GM12878 (cell line): Measurements from ENCODE around the gene LARGE1. TPM values are rescaled to one million over a fixed set of nuclear protein-coding genes. Genes with fewer than 3 reads are reported as not detected.

Source experiments
- ATAC-seq: fragments of 200-7000 bp; cut with Tn5 transposase; 3 replicates; pipeline ENCODE4 v1.9.1; 2020; ENCODE audit warnings: mild to moderate bottlenecking, moderate library complexity
- BruUV-seq: library from RNA; stranded (reverse); fragments of 400-500 nt; replicated peaks from 2 replicates; lab custom pipeline; 2021; lab: Mats Ljungman, UMichigan
- CTCF ChIA-PET: fragments of 300-600 bp; sonication (Branson Sonifier 250); formaldehyde crosslinking; extraction: SDS; loops from one replicate; lab custom pipeline; 2021; ENCODE audit warnings: inconsistent platforms; lab: Yijun Ruan, JAX
- POLR2A ChIA-PET: fragments of 350-600 bp; formaldehyde crosslinking; extraction: SDS; loops from one replicate; lab custom pipeline; 2021; ENCODE audit warnings: inconsistent platforms; lab: Charles Lee
- RAD21 ChIA-PET: fragments of 300-600 bp; sonication (Branson Sonifier 250); formaldehyde crosslinking; loops from one replicate; lab custom pipeline; 2023; ENCODE audit warnings: antibody characterized with exemption; ENCODE audit not compliant: unreplicated experiment; lab: Charles Lee
- SMC1A ChIA-PET: fragments of 300-600 bp; sonication (Branson Sonifier 250); formaldehyde crosslinking; loops from one replicate; lab custom pipeline; 2023; ENCODE audit not compliant: unreplicated experiment, uncharacterized antibody; lab: Charles Lee
- DNase-seq: peaks from one replicate; pipeline ENCODE4 v3.0.0-alpha.2; 2011; ENCODE audit warnings: low read depth, low spot score
- FAIRE-seq: peaks from 3 replicates; lab custom pipeline; 2011; peaks lifted over from hg19 to GRCh38; lab: Jason Lieb, UNC
- H2AFZ ChIP-seq: 2 replicates; pipeline ENCODE4 v1.6.0; 2011; ENCODE audit warnings: low read depth, low read length, control low read depth; ENCODE audit not compliant: control insufficient read depth
- H3K27ac ChIP-seq: 2 replicates; pipeline ENCODE4 v1.5.1; 2011; ENCODE audit warnings: control low read depth; ENCODE audit not compliant: control insufficient read depth, insufficient read depth
- H3K27me3 ChIP-seq, 2 experiments: replicated peaks in 1 of 2; 2 replicates each; pipeline versions ENCODE4 v1.6.0 to v1.6.1; 2011; ENCODE audit warnings: low read length in 1 of 2; ENCODE audit not compliant: control insufficient read depth in 2 of 2, insufficient read depth in 2 of 2
- H3K36me3 ChIP-seq, 2 experiments: 2 replicates each; pipeline ENCODE4 v1.5.1; 2011; ENCODE audit warnings: low read length in 1 of 2; ENCODE audit not compliant: control insufficient read depth in 2 of 2, insufficient read depth in 2 of 2
- H3K4me1 ChIP-seq: 2 replicates; pipeline ENCODE4 v1.6.1; 2011; ENCODE audit warnings: mild to moderate bottlenecking, low read length, moderate library complexity, mixed read lengths; ENCODE audit not compliant: control insufficient read depth, insufficient read depth
- H3K4me2 ChIP-seq: 2 replicates; pipeline ENCODE4 v1.6.0; 2011; ENCODE audit warnings: control low read depth; ENCODE audit not compliant: control insufficient read depth, insufficient read depth
- H3K4me3 ChIP-seq: fragments of 200-600 bp; sonication (generic); 2 replicates; pipeline ENCODE4 v1.5.1; 2016
- H3K79me2 ChIP-seq: 2 replicates; pipeline ENCODE4 v1.6.0; 2011; ENCODE audit warnings: low read length; ENCODE audit not compliant: control insufficient read depth, insufficient read depth
- H3K9ac ChIP-seq: 2 replicates; pipeline ENCODE4 v1.8.0; 2011; ENCODE audit warnings: low read length, control low read depth, mixed read lengths; ENCODE audit not compliant: control insufficient read depth, insufficient read depth
- H3K9me3 ChIP-seq: replicated peaks from 3 replicates; pipeline ENCODE4 v1.5.1; 2011; ENCODE audit warnings: mild to moderate bottlenecking, low read length; ENCODE audit not compliant: control insufficient read depth, insufficient read depth
- H4K20me1 ChIP-seq: 2 replicates; pipeline ENCODE4 v1.6.0; 2011; ENCODE audit not compliant: control insufficient read depth, insufficient read depth
- KAT2A ChIP-seq: conservative IDR thresholded peaks from 2 replicates; pipeline ENCODE4 v1.6.1; 2011; ENCODE audit warnings: low read depth, low read length; ENCODE audit not compliant: control insufficient read depth
- SRF ChIP-seq, 2 experiments: IDR thresholded peaks; 2 replicates each; pipeline ENCODE4 v1.6.1; 2011; ENCODE audit warnings: low read depth in 2 of 2, low read length in 2 of 2, mild to moderate bottlenecking in 1 of 2, moderate library complexity in 1 of 2
- WGBS: methylation state at CpG from one replicate; pipeline ENCODE4 v1.1.6; 2016; ENCODE audit warnings: low lambda C conversion rate; ENCODE audit not compliant: insufficient replicate concordance, insufficient coverage; ENCODE audit errors: missing lambda C conversion rate; 5-methylcytosine and 5-hydroxymethylcytosine counted together
- in situ Hi-C: fragments of 300-500 bp; cut with MboI; formaldehyde crosslinking; loops from 9 replicates; pipeline ENCODE4 v1.14.3; 2018; ENCODE audit warnings: mixed read lengths
- intact Hi-C: fragments of 100-400 bp; cut with micrococcal nuclease; formaldehyde crosslinking; loops from one replicate; pipeline ENCODE4 v1.14.2; 2022; ENCODE audit not compliant: unreplicated experiment
- polyA plus RNA-seq, 11 experiments: library from polyadenylated mRNA; depleted of rRNA in 4 of 11; unstranded in 6 of 11; stranded (reverse) in 5 of 11; fragments of >200 nt; fragmentation: Nextera tagmentation in 4 of 11; fragmentation: Illumina TruSeq in 1 of 11; extraction: Ambion mirVana in 4 of 11; extraction: Trizol in 1 of 11; gene quantifications; 1 replicate in 1 of 11; 2 replicates in 10 of 11; pipeline versions ENCODE4 v1.2.1 to v1.2.3, GENCODE V29; 2011 to 2016; ENCODE audit warnings: inconsistent platforms in 2 of 11, missing spikeins in 2 of 11, low read depth in 1 of 11
- total RNA-seq, 4 experiments: library from RNA; depleted of rRNA in 3 of 4; stranded (reverse); fragments of >200 nt in 3 of 4; fragmentation: Illumina TruSeq in 1 of 4; extraction: Trizol in 1 of 4; gene quantifications; 2 replicates each; pipeline versions ENCODE4 v1.2.1 to v1.2.3, GENCODE V29; 2013 to 2021

LARGE1 gene
- total and polyA plus RNA-seq, 10 of the 15 experiments (the other 5 are each of a cell fraction or from before 2014, with no cell fraction given) = 3.2 to 41.4 (median 17.3) TPM

DNA sequence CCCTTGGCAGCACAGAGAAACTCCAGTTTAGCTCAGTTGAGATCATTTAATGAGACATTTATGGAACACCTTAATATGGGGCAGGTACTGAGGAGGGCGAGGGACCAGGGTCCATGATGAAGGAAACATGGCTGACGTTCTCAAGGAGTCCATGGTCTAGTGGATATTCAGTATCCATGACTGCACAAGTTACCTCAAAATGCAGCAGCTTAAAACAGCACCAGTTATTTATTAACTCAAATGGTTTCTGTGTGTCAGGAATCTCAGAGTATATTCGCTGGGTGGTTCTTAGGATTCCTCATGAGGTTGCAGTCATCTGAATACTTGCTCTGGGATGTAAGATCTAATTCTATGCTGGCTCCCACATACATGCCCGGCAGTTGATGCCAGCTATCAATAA, 346.8 kb downstream of the LARGE1 start:
- FAIRE-seq = no peak
- peak; percentile 33 for ATAC-seq
- POLR2A ChIA-PET = interaction anchor here (0.8 kb wide), 1 partner anchor 316 kb away, joined by 3 read pairs; no protein-coding TSS in a partner anchor
- H3K4me1 ChIP-seq = peaks cover 20% of the 10 kb centered on the region
- H3K4me3 ChIP-seq = no peak overlapping the region
- H3K79me2 ChIP-seq = no peaks in the 10 kb centered on the region; the same call in 1 of the 2 replicates
- no peak overlapping the region for H3K9ac ChIP-seq
- intact Hi-C loops = no loop called here
- CTCF ChIA-PET = interaction anchor here (1.0 to 1.4 kb wide), 3 partner anchors 54 to 272 kb away, joined by 3 to 7 read pairs (median 4); no protein-coding TSS in a partner anchor
- no TSS peak for BruUV-seq
- H3K36me3 ChIP-seq = no peaks in the 10 kb centered on the region
- 24% methylated on average over 4 of the region's 4 CpGs for WGBS
- H3K4me2 ChIP-seq = no peak overlapping the region
- SMC1A ChIA-PET = interaction anchor here (0.6 to 6.1 kb wide), 5 partner anchors 53 to 274 kb away, joined by 3 to 49 read pairs (median 3); no protein-coding TSS in a partner anchor
- no peaks in the 10 kb centered on the region for H4K20me1 ChIP-seq
- no peak overlapping the region for H3K27ac ChIP-seq
- TF ChIP-seq KAT2A (no peak), SRF (IDR thresholded peaks at IDR 0.05; ENCODE audit: low read depth in 2 of 2, low read length in 2 of 2) (no peak)
- DNase-seq = no peak
- H2AFZ ChIP-seq = no peak overlapping the region
- RAD21 ChIA-PET = no interaction called here
- no peaks in the 10 kb centered on the region for H3K9me3 ChIP-seq
- in situ Hi-C loops = loop anchor here (10.0 kb wide), 1 partner anchor 341 kb away; no protein-coding TSS in a partner anchor
- no peaks in the 10 kb centered on the region for H3K27me3 ChIP-seq

- peaks cover 33% of the 10 kb centered on the region for H3K4me1 ChIP-seq
Measured at GRCh38 chr22:33572086-33572485, 348.2 kb downstream of the LARGE1 start.

More at GRCh38 chr22:33572086-33572485, 348.2 kb downstream of the LARGE1 start:
- Histone ChIP-seq H3K27ac (no peak overlapping the region), H2AFZ (no peak overlapping the region), H3K9me3 (no peaks in the 10 kb centered on the region), H4K20me1 (no peaks in the 10 kb centered on the region), H3K9ac (no peak overlapping the region), H3K4me2 (no peak overlapping the region), H3K4me3 (no peak overlapping the region), H3K79me2 (no peaks in the 10 kb centered on the region; the same call in 1 of the 2 replicates), H3K27me3 (no peaks in the 10 kb centered on the region), H3K36me3 (no peaks in the 10 kb centered on the region)
- SMC1A ChIA-PET = interaction anchor here (0.7 to 6.1 kb wide), 5 partner anchors 8 to 293 kb away, joined by 3 to 49 read pairs (median 4); no protein-coding TSS in a partner anchor
- BruUV-seq = no TSS peak
- POLR2A ChIA-PET = no interaction called here
- intact Hi-C loops (no loop called here), in situ Hi-C loops (loop anchor here (10.0 kb wide), 1 partner anchor 343 kb away; no protein-coding TSS in a partner anchor)
- DNase-seq = no peak
- ATAC-seq = no peak
- RAD21 ChIA-PET = no interaction called here
- WGBS = 64% methylated on average over 3 of the region's 3 CpGs
- no peak for FAIRE-seq
- CTCF ChIA-PET = interaction anchor here (1.1 to 7.2 kb wide), 4 partner anchors 8 to 270 kb away, joined by 3 to 68 read pairs (median 4); no protein-coding TSS in a partner anchor
- TF ChIP-seq KAT2A = no peak
